Measurements from ENCODE around the gene OTUB1.

The OTUB1 gene

DNA sequence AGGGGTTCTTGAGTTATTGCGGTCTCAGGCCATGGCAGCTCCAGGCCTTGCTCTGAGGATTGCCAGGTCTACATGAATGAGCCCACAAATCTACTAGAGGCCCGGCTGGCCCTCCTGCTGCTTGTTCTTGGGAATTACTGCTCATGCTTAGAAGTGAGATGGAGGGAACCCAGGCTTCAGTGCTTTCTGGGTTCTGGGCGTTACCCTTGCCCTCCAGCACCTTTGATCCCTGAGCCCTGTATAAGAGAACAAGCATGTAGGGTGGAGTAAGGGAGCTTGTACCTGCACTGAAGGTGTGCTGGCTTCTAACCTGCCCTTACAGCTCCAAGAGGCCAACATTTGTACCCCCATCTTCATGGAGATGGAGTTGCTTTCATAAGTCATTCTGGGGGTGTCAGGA lies 43.4 kb upstream of the OTUB1 start:
- Histone ChIP-seq H3K4me3 (ENCODE audit: low read length, poor library complexity, severe bottlenecking) (no peak overlapping the region), H3F3A (ENCODE audit: low read depth) (no peaks in the 10 kb centered on the region), H3K4me2 (ENCODE audit: low read depth, low read length, poor library complexity, severe bottlenecking) (peak overlapping the region; percentile 10), H3K4me1 (ENCODE audit: insufficient read depth, low read length, poor library complexity, severe bottlenecking) (peaks cover 42% of the 10 kb centered on the region), H2AFZ (ENCODE audit: low read length) (no peak overlapping the region), H3K9me2 (replicated peaks; ENCODE audit: low read depth, low read length) (no peaks in the 10 kb centered on the region), H3K36me3 (ENCODE audit: insufficient read depth, low read length) (peaks cover 11% of the 10 kb centered on the region; the same call in 1 of the 2 replicates), H3K27me3 (ENCODE audit: insufficient read depth, low read length, poor library complexity, severe bottlenecking) (no peaks in the 10 kb centered on the region), H3K9me3 (ENCODE audit: insufficient read depth, low read depth, low read length) (no peaks in the 10 kb centered on the region), H4K20me1 (ENCODE audit: insufficient read depth, low read length, poor library complexity, severe bottlenecking) (peaks cover 37% of the 10 kb centered on the region), H3K79me2 (ENCODE audit: insufficient read depth, low read length) (peaks cover 69% of the 10 kb centered on the region), H3K9ac (ENCODE audit: low read depth, low read length, poor library complexity, severe bottlenecking) (no peak overlapping the region)
- TF ChIP-seq, protein P1, sequence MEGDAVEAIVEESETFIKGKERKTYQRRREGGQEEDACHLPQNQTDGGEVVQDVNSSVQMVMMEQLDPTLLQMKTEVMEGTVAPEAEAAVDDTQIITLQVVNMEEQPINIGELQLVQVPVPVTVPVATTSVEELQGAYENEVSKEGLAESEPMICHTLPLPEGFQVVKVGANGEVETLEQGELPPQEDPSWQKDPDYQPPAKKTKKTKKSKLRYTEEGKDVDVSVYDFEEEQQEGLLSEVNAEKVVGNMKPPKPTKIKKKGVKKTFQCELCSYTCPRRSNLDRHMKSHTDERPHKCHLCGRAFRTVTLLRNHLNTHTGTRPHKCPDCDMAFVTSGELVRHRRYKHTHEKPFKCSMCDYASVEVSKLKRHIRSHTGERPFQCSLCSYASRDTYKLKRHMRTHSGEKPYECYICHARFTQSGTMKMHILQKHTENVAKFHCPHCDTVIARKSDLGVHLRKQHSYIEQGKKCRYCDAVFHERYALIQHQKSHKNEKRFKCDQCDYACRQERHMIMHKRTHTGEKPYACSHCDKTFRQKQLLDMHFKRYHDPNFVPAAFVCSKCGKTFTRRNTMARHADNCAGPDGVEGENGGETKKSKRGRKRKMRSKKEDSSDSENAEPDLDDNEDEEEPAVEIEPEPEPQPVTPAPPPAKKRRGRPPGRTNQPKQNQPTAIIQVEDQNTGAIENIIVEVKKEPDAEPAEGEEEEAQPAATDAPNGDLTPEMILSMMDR (conservative IDR thresholded peaks at IDR 0.05; ENCODE audit: low read length), result no peak
- no peak for TF ChIP-seq EZH2phosphoT487 (IDR thresholded peaks at IDR 0.05; ENCODE audit: borderline replicate concordance)

DNA sequence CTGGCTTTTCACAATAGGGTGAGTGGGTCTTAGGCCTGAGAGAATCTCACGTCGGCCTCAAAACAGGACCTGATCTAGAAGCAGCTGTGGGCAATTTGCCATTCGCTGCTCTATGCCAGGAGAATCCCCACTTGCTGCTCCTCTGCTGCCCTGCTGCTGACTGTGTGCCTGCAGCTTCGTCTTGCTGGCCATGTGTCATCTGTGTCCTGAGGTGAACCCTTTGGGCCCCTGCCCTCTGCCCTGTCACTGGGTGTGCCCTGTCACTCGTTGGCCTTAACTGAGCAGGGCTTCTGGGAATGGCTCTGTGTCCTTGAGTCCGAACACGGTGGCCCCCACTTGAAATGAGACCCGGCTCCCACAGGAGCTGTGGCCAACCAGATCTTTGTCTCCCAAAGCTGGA lies 41.3 kb upstream of the OTUB1 start:
- Histone ChIP-seq H2AFZ (ENCODE audit: low read length) (no peak overlapping the region), H3K9me2 (replicated peaks; ENCODE audit: low read depth, low read length) (no peaks in the 10 kb centered on the region), H3K9ac (ENCODE audit: low read depth, low read length, poor library complexity, severe bottlenecking) (no peak overlapping the region), H3K4me2 (ENCODE audit: low read depth, low read length, poor library complexity, severe bottlenecking) (no peak overlapping the region), H3K9me3 (ENCODE audit: insufficient read depth, low read depth, low read length) (no peaks in the 10 kb centered on the region), H3K4me1 (ENCODE audit: insufficient read depth, low read length, poor library complexity, severe bottlenecking) (peaks cover 29% of the 10 kb centered on the region), H3K4me3 (ENCODE audit: low read length, poor library complexity, severe bottlenecking) (no peak overlapping the region), H3K79me2 (ENCODE audit: insufficient read depth, low read length) (peaks cover 58% of the 10 kb centered on the region), H4K20me1 (ENCODE audit: insufficient read depth, low read length, poor library complexity, severe bottlenecking) (peaks cover 30% of the 10 kb centered on the region), H3K27me3 (ENCODE audit: insufficient read depth, low read length, poor library complexity, severe bottlenecking) (no peaks in the 10 kb centered on the region), H3F3A (ENCODE audit: low read depth) (no peaks in the 10 kb centered on the region), H3K36me3 (ENCODE audit: insufficient read depth, low read length) (peaks cover 14% of the 10 kb centered on the region; the same call in 1 of the 2 replicates)
- no peak for TF ChIP-seq EZH2phosphoT487 (IDR thresholded peaks at IDR 0.05; ENCODE audit: borderline replicate concordance)
- TF ChIP-seq, protein P1 (conservative IDR thresholded peaks at IDR 0.05; ENCODE audit: low read length), result no peak

GRCh38 chr11:63945477-63946163 lies 40.6 kb upstream of the OTUB1 start:
- peaks cover 24% of the 10 kb centered on the region for H4K20me1 ChIP-seq (ENCODE audit: insufficient read depth, low read length, poor library complexity, severe bottlenecking)
- peaks cover 14% of the 10 kb centered on the region; the same call in 1 of the 2 replicates for H3K36me3 ChIP-seq (ENCODE audit: insufficient read depth, low read length)
- no peak overlapping the region for H3K4me3 ChIP-seq (ENCODE audit: low read length, poor library complexity, severe bottlenecking)
- no peaks in the 10 kb centered on the region for H3F3A ChIP-seq (ENCODE audit: low read depth)
- H3K27me3 ChIP-seq (ENCODE audit: insufficient read depth, low read length, poor library complexity, severe bottlenecking), result no peaks in the 10 kb centered on the region
- no peaks in the 10 kb centered on the region for H3K9me3 ChIP-seq (ENCODE audit: insufficient read depth, low read depth, low read length)
- H3K4me1 ChIP-seq (ENCODE audit: insufficient read depth, low read length, poor library complexity, severe bottlenecking), result peaks cover 23% of the 10 kb centered on the region
- no peak overlapping the region for H3K4me2 ChIP-seq (ENCODE audit: low read depth, low read length, poor library complexity, severe bottlenecking)
- TF ChIP-seq, protein P1 (conservative IDR thresholded peaks at IDR 0.05; ENCODE audit: low read length), result peak; percentile 69
- TF ChIP-seq EZH2phosphoT487 (IDR thresholded peaks at IDR 0.05; ENCODE audit: borderline replicate concordance), result no peak
- H3K9me2 ChIP-seq (replicated peaks; ENCODE audit: low read depth, low read length), result no peaks in the 10 kb centered on the region
- peaks cover 52% of the 10 kb centered on the region for H3K79me2 ChIP-seq (ENCODE audit: insufficient read depth, low read length)
- no peak overlapping the region for H3K9ac ChIP-seq (ENCODE audit: low read depth, low read length, poor library complexity, severe bottlenecking)
- H2AFZ ChIP-seq (ENCODE audit: low read length), result no peak overlapping the region
